Measurements from ENCODE around the gene NPIPA1.
"Not testable (repeated sequence)": the region's sequence is repeated elsewhere in the genome, so short reads cannot be mapped to it uniquely, and the experiment has no call there.

- not testable (repeated sequence) for TF ChIP-seq EZH2phosphoT487 (IDR thresholded peaks at IDR 0.05; ENCODE audit: insufficient read depth, low read depth); EZH2 (IDR thresholded peaks at IDR 0.05; ENCODE audit: insufficient read depth, poor library complexity, severe bottlenecking)
Measured at GRCh38 chr16:14998300-14998699, 61.1 kb downstream of the NPIPA1 start.
